Lung (tissue), 10 donors: ENCODE results near the gene SLC5A10. TPM values are rescaled to one million over a fixed set of nuclear protein-coding genes. Genes with fewer than 3 reads are reported as not detected.
"Not testable (repeated sequence)": the region's sequence is repeated elsewhere in the genome, so short reads cannot be mapped to it uniquely, and the experiment has no call there.

Source experiments
- ATAC-seq: fragments of 200-7000 bp; cut with Tn5 transposase; one replicate; pipeline ENCODE4 v1.9.1; 2020; ENCODE audit warnings: moderate number of reproducible peaks; ENCODE audit not compliant: insufficient read depth, low FRiP score
- DNase-seq, 3 donors: peaks; one replicate each; pipeline ENCODE4 v3.0.0-alpha.2; 2013 to 2017
- H3K27ac ChIP-seq, 2 donors: one replicate each; pipeline ENCODE4 v1.5.1; 2013; ENCODE audit warnings: mild to moderate bottlenecking in 2 of 2, moderate library complexity in 2 of 2, control low read depth in 1 of 2, inconsistent platforms in 1 of 2, low read depth in 1 of 2, low read length in 1 of 2
- H3K27me3 ChIP-seq, 3 donors: one replicate each; pipeline ENCODE4 v1.5.1; 2013; ENCODE audit warnings: low read length in 2 of 3; ENCODE audit not compliant: control insufficient read depth in 3 of 3, insufficient read depth in 3 of 3
- H3K36me3 ChIP-seq, 4 donors: one replicate each; pipeline ENCODE4 v1.5.1; 2013; ENCODE audit warnings: low read length in 4 of 4, mild to moderate bottlenecking in 1 of 4, moderate library complexity in 1 of 4; ENCODE audit not compliant: control insufficient read depth in 4 of 4, insufficient read depth in 4 of 4
- H3K4me1 ChIP-seq, 5 donors: one replicate each; pipeline ENCODE4 v1.5.1; 2013; ENCODE audit warnings: low read length in 5 of 5, mild to moderate bottlenecking in 2 of 5, moderate library complexity in 1 of 5; ENCODE audit not compliant: control insufficient read depth in 5 of 5, insufficient read depth in 5 of 5
- H3K4me3 ChIP-seq: one replicate; pipeline ENCODE4 v1.5.1; 2013; ENCODE audit warnings: mild to moderate bottlenecking, control low read depth, moderate library complexity
- H3K9ac ChIP-seq, 2 donors: one replicate each; pipeline ENCODE4 v1.5.1; 2013; ENCODE audit warnings: low read length in 2 of 2, control low read depth in 1 of 2; ENCODE audit not compliant: insufficient read depth in 1 of 2
- H3K9me3 ChIP-seq, 4 donors: one replicate each; pipeline ENCODE4 v1.5.1; 2013; ENCODE audit warnings: low read length in 3 of 4, mild to moderate bottlenecking in 1 of 4, moderate library complexity in 1 of 4; ENCODE audit not compliant: control insufficient read depth in 4 of 4, insufficient read depth in 3 of 4
- WGBS, 2 donors: extraction: QIAGEN DNeasy Blood & Tissue Kit; methylation state at CpG; one replicate each; pipeline ENCODE4 v1.1.7; 2013; 5-methylcytosine and 5-hydroxymethylcytosine counted together
- polyA plus RNA-seq, 2 donors: library from polyadenylated mRNA; stranded (reverse); fragments of 200-250 nt; gene quantifications; one replicate each; pipeline ENCODE4 v1.2.1, GENCODE V29; 2013
- total RNA-seq, 2 donors: library from RNA; depleted of rRNA in 1 of 2; stranded (reverse); fragments of >200 nt in 1 of 2; gene quantifications; one replicate each; pipeline ENCODE4 v1.2.1, GENCODE V29; 2014 to 2021
- donor health status: Bipolar disorder and iron deficiency.
- donor health status: healthy.
- donor health status: DM: yes; HTN: yes; CAD: no.

SLC5A10 gene
- total and polyA plus RNA-seq, 4 donors, result 0.09 to 0.31 (median 0.21) TPM

DNA sequence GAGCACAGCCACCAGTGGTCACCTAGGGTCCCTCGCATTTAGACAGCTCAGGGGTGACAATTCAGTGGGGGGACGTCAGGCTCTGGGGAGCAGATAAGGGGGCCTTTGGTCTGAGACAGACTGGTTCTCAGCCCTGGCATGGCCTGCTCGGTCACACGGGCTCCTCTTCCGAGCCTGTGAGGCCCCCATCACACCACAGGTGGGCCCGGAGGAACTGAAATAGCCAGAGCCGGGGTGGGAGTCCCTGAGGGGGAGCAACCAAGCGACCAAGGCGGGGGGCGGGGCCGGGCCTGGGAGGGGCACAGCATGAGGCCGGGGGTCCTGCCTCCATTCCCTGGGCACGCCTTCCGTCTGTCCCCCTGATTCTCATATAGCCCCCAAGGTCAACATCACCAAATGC, 90.4 kb downstream of the SLC5A10 start:
- not testable (repeated sequence) for H3K9me3 ChIP-seq, H3K36me3 ChIP-seq, ATAC-seq, H3K4me3 ChIP-seq, H3K27ac ChIP-seq, H3K4me1 ChIP-seq, H3K9ac ChIP-seq, H3K27me3 ChIP-seq, DNase-seq
- no CpG with 5 or more reads among the region's 14 CpGs for WGBS, 2 donors

DNA sequence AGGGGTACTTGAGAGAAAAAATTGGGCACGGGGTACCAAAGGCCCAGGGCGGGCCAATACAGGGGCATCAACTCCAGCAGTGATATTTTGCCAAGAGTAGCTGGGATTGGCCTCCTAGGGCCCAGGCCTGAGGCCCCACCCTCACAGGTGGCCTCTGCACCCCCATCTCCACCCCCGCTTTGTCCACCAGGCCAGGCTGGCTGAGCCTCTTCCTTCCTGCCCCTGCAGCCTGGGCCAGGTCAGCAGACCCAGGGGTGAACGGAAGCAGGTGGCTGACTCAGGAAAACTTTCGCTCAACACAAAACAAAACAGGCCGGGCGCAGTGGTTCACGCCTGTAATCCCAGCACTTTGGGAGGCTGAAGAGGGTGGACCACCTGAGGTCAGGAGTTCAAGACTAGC, 91.1 kb downstream of the SLC5A10 start:
- not testable (repeated sequence) for H3K27ac ChIP-seq, H3K27me3 ChIP-seq, H3K4me3 ChIP-seq, DNase-seq, H3K9ac ChIP-seq, H3K4me1 ChIP-seq, H3K9me3 ChIP-seq, ATAC-seq, H3K36me3 ChIP-seq
- WGBS, 2 donors, result no CpG with 5 or more reads among the region's 8 CpGs

DNA sequence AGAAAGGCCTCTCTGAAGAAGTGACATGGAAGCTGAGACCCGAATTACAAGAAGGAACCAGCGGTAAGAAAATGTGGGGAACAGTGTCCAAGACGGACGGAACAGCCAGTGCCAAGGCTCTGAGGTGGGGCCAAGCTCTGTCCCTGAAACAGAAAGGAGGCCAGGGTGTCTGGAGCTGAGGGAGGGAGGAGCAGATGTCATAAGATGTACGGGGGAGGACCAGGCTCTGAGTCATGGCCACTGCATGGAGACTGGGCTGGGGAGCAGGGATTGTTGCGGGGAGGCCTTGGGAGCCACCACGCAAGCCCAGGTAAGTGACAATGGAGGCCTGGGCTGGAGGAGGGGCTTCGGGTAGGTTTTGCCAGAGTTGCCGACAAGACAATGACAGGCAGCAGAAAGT, 92.7 kb downstream of the SLC5A10 start:
- DNase-seq, H3K36me3 ChIP-seq, ATAC-seq, H3K27ac ChIP-seq, H3K4me1 ChIP-seq, H3K4me3 ChIP-seq, H3K9ac ChIP-seq, H3K27me3 ChIP-seq, H3K9me3 ChIP-seq: not testable (repeated sequence)
- WGBS, 2 donors, result no CpG with 5 or more reads among the region's 9 CpGs

DNA sequence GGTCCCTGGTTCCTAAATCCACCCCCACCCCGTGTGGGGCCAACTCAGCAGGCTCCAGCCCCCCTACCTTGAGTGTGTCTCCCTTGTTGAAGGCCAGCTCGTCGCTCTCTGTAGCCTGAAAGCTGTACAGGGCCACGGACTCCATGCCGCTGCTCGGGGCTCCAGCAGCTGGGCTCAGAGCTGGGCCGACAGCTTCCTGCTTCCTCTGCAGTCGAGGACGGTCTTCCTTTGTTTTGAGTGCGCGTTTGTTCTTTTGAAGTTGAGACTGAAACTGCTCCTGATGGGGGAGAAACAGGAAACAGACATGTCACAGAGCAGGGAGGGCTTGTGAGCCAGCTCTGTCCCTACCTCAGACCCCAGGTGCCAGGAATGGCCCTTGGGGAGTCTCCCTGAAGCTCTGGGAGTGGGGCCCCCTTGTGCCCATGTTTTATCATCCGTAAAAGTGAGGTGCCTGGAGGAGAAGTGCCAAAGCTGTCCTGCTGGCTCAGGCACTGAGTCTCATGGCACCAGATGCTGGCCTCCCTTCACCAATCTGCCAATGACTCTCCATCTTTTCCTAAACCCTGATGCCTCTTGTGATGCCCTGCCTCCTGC, 94.9 kb downstream of the SLC5A10 start, which contains the start of gene GRAP:
Gene GRAP, minus strand, starts transcription at position 176 of the 594 bp plus-strand sequence. Its CDS starts 31 bp downstream, at position 145.
- ATAC-seq, result peak; percentile 43
- H3K9ac ChIP-seq, DNase-seq, H3K27ac ChIP-seq, H3K4me3 ChIP-seq, H3K4me1 ChIP-seq, H3K27me3 ChIP-seq, H3K9me3 ChIP-seq, H3K36me3 ChIP-seq: not testable (repeated sequence)
- no CpG with 5 or more reads among the region's 12 CpGs for WGBS, 2 donors

DNA sequence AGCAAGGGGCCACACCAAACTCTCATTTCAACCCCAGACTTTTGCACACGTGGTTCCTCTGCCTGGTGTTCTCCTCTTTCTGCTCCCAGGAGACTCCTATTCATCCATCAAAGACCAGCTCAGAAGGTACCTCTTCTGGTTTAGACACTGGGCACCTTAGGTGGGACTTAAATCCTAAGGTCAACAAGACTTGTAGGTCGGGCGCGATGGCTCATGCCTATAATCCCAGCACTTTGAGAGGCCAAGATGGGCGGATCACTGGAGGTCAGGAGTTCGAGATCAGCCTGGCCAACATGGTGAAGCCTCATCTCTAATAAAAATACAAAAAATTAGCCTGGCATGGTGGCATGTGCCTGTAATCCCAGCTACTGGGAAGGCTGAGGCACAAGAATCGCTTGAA, 95.5 kb downstream of the SLC5A10 start:
- H3K4me3 ChIP-seq, DNase-seq, H3K9ac ChIP-seq: not testable (repeated sequence)

DNA sequence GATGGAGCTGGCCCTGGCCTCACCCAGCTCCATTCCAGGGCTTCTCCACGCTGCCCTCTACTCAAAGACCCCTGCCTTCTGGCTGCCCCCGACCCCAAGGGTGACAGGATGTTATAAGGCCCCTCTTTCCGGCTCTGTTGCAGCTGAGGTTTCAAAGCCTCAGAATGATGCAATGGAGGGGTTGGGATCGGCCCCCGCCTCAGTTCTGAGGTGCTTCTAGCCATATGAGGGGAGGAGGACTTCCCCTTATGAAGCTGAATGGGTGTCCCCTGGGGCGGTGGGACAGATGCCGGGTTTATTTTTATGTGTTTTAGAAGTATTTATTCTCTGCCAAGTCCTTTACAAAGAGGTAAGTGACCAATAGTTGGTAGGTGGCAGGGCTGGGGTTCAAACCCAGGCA, 96.9 kb downstream of the SLC5A10 start:
- DNase-seq, H3K27me3 ChIP-seq, H3K9ac ChIP-seq, H3K9me3 ChIP-seq, H3K4me3 ChIP-seq, H3K27ac ChIP-seq, H3K4me1 ChIP-seq, H3K36me3 ChIP-seq, ATAC-seq: not testable (repeated sequence)
- 14 to 50% methylated on average over 3 to 4 of the region's 7 CpGs for WGBS, 2 donors

More for the DNA sequence above, 95.5 kb downstream of the SLC5A10 start:
- not testable (repeated sequence) for ATAC-seq, H3K9me3 ChIP-seq, H3K27me3 ChIP-seq, H3K4me1 ChIP-seq, H3K27ac ChIP-seq, H3K36me3 ChIP-seq
- WGBS, 2 donors, result 94 to 96% methylated on average over 5 of the region's 7 CpGs

DNA sequence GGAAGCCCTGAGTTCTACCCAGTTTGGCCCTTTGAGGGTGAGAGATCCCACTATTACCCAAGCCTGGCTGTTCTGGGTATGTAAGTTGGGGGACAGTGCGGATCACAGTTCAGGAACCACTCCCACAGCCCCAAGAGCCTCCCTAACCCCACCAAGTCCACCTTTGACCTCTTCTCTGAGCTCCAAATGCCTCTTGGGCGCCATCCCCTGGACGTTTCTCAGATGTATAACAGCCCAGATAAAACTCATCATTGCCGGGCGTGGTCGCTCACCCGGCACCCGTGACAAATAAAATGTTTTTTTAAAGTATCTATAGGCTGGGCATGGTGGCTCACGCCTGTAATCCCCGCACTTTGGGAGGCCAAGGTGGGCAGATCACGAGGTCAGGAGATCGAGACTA, 103.5 kb downstream of the SLC5A10 start:
- ATAC-seq, H3K27me3 ChIP-seq, H3K36me3 ChIP-seq, H3K4me3 ChIP-seq, H3K9ac ChIP-seq, H3K9me3 ChIP-seq, DNase-seq, H3K27ac ChIP-seq, H3K4me1 ChIP-seq: not testable (repeated sequence)
- no CpG with 5 or more reads among the region's 12 CpGs for WGBS, 2 donors

DNA sequence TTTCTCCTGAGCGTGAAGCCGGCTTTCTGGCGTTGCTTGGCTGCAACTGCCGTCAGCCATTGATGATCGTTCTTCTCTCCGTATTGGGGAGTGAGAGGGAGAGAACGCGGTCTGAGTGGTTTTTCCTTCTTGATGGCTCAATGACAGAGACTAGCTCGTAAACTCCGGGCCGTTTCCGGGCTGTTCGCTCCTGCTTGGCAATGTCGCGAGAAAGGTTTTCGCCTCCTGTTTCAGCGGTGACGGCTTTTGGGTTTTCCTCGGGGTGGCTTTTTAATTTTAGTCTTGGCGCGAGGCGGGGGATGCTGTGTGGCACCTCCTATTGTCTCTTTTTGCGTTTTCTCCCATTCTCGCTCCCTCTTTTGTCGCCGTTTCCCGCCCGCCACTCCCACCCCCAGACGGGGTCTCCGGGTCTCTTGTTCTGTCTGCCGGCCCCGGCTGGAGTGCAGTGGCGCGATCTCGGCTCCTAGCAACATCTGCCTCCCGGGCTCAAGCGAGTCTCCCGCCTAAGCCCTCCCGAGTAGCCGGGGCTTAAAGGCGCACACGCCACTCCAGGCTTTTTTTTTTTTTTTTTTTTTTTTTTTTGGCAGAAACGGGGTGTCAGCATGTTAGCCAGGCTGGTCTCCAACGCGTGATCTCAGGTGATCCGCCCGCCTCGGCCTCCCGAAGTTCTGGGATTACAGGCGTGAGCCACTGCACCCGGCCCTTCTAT, 110.2 kb downstream of the SLC5A10 start:
- H3K9ac ChIP-seq, DNase-seq: not testable (repeated sequence)

More for the DNA sequence above, 110.2 kb downstream of the SLC5A10 start:
- H3K4me1 ChIP-seq, H3K27me3 ChIP-seq, H3K36me3 ChIP-seq, H3K4me3 ChIP-seq, ATAC-seq, H3K9me3 ChIP-seq: not testable (repeated sequence)
- WGBS, 2 donors, result 0% methylated on average over 17 of the region's 51 CpGs; no CpG with 5 or more reads in 1 of the 2 donors
- peak overlapping the region in 1 of 2 donors; percentile 2 for H3K27ac ChIP-seq
